Trophoblast cell (in vitro differentiated cells and primary cell): ENCODE data around the gene CCZ1.
"Not testable (repeated sequence)": the region's sequence is repeated elsewhere in the genome, so short reads cannot be mapped to it uniquely, and the experiment has no call there.

Source experiments
- DNase-seq, 2 donors: peaks; one replicate each; pipeline ENCODE4 v3.0.0-alpha.2; 2016
- H2AFZ ChIP-seq: 2 replicates; pipeline ENCODE4 v1.6.1; 2013; ENCODE audit warnings: low read length, moderate library complexity, mild to moderate bottlenecking; ENCODE audit not compliant: insufficient read depth, poor library complexity
- H2AK5ac ChIP-seq: 2 replicates; pipeline ENCODE4 v1.6.1; 2013; ENCODE audit warnings: mild to moderate bottlenecking, low read length
- H2BK120ac ChIP-seq: 2 replicates; pipeline ENCODE4 v1.6.1; 2013; ENCODE audit warnings: low read length, mild to moderate bottlenecking, moderate library complexity; ENCODE audit not compliant: insufficient read depth, poor library complexity
- H2BK12ac ChIP-seq: 2 replicates; pipeline ENCODE4 v1.6.1; 2013; ENCODE audit warnings: mild to moderate bottlenecking, low read length, moderate library complexity
- H2BK5ac ChIP-seq: 2 replicates; pipeline ENCODE4 v1.6.1; 2013; ENCODE audit warnings: low read length, low read depth, moderate library complexity, mild to moderate bottlenecking; ENCODE audit not compliant: poor library complexity
- H3K14ac ChIP-seq: 2 replicates; pipeline ENCODE4 v1.6.1; 2013; ENCODE audit warnings: mild to moderate bottlenecking, low read length
- H3K18ac ChIP-seq: 2 replicates; pipeline ENCODE4 v1.6.1; 2013; ENCODE audit warnings: mild to moderate bottlenecking, low read length
- H3K23ac ChIP-seq: 2 replicates; pipeline ENCODE4 v1.6.1; 2013; ENCODE audit warnings: low read length
- H3K27ac ChIP-seq: 2 replicates; pipeline ENCODE4 v1.5.1; 2013; ENCODE audit warnings: low read depth, mild to moderate bottlenecking, inconsistent platforms, low read length, moderate library complexity
- H3K27me3 ChIP-seq: 2 replicates; pipeline ENCODE4 v1.6.1; 2013; ENCODE audit warnings: inconsistent platforms, mild to moderate bottlenecking, low read length, moderate library complexity; ENCODE audit not compliant: insufficient read depth
- H3K36me3 ChIP-seq, 2 experiments: 1 replicate in 1 of 2; 2 replicates in 1 of 2; pipeline ENCODE4 v1.6.1; 2013; ENCODE audit warnings: low read length in 2 of 2, mild to moderate bottlenecking in 2 of 2, moderate library complexity in 1 of 2; ENCODE audit not compliant: insufficient read depth in 2 of 2, control insufficient read depth in 1 of 2
- H3K4ac ChIP-seq: 2 replicates; pipeline ENCODE4 v1.6.1; 2013; ENCODE audit warnings: low read depth, mild to moderate bottlenecking, low read length, moderate library complexity
- H3K4me1 ChIP-seq, 2 experiments: 1 replicate in 1 of 2; 2 replicates in 1 of 2; pipeline ENCODE4 v1.6.1; 2013; ENCODE audit warnings: low read length in 2 of 2, mild to moderate bottlenecking in 2 of 2, moderate library complexity in 1 of 2; ENCODE audit not compliant: insufficient read depth in 2 of 2, control insufficient read depth in 1 of 2
- H3K4me2 ChIP-seq: 2 replicates; pipeline ENCODE4 v1.6.1; 2013; ENCODE audit warnings: inconsistent platforms, mild to moderate bottlenecking, low read length, moderate library complexity
- H3K4me3 ChIP-seq: 2 replicates; pipeline ENCODE4 v1.5.1; 2013; ENCODE audit warnings: mild to moderate bottlenecking, low read depth, low read length, inconsistent platforms
- H3K79me1 ChIP-seq: one replicate; pipeline ENCODE4 v1.6.1; 2013; ENCODE audit warnings: low read length
- H3K79me2 ChIP-seq: 2 replicates; pipeline ENCODE4 v1.6.1; 2013; ENCODE audit warnings: low read length, mild to moderate bottlenecking; ENCODE audit not compliant: control insufficient read depth, insufficient read depth, poor library complexity
- H3K9ac ChIP-seq: 2 replicates; pipeline ENCODE4 v1.6.1; 2013; ENCODE audit warnings: mild to moderate bottlenecking, low read length
- H3K9me3 ChIP-seq: 2 replicates; pipeline ENCODE4 v1.6.1; 2013; ENCODE audit warnings: low read depth, mild to moderate bottlenecking, control low read depth, inconsistent platforms, low read length; ENCODE audit not compliant: insufficient read depth
- H4K12ac ChIP-seq: 2 replicates; pipeline ENCODE4 v1.6.1; 2013; ENCODE audit warnings: low read depth, mild to moderate bottlenecking, low read length, moderate library complexity
- H4K8ac ChIP-seq: 2 replicates; pipeline ENCODE4 v1.6.1; 2013; ENCODE audit warnings: low read depth, mild to moderate bottlenecking, low read length, moderate library complexity
- H4K91ac ChIP-seq: one replicate; pipeline ENCODE4 v1.6.1; 2013; ENCODE audit warnings: low read depth, mild to moderate bottlenecking, low read length, moderate library complexity
- WGBS: extraction: QIAGEN DNeasy Blood & Tissue Kit; methylation state at CpG from one replicate; pipeline ENCODE4 v1.1.7; 2013; ENCODE audit warnings: missing lambda C conversion rate; ENCODE audit not compliant: insufficient read length, insufficient coverage; ENCODE audit errors: extremely low coverage; 5-methylcytosine and 5-hydroxymethylcytosine counted together

Gene CCZ1

DNA sequence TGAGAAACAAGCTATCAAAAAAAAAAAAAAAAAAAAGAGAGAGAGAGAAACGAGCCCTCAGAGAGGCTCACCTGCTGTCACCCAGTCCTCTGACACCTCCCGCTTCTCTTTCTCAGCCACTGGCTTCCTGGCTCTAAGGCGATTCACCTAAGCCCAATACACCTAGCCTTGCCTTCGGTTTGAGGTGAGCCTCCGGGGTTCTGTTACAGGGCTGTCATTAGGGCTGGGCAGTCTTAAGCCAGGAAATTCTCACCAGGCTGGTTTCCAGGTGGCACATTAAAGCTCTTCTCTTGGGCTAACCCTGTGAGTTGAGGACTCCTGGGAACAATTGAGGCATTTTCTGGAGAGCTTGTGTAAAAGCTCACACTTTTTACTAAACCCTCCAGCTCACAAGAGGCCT, 10.5 kb upstream of the CCZ1 start:
- no CpG with 5 or more reads among the region's 5 CpGs for WGBS
- DNase-seq, H3K18ac ChIP-seq, H3K4ac ChIP-seq, H2BK120ac ChIP-seq, H3K4me2 ChIP-seq, H3K14ac ChIP-seq, H2AK5ac ChIP-seq, H3K4me3 ChIP-seq, H2AFZ ChIP-seq, H4K8ac ChIP-seq, H3K27me3 ChIP-seq, H2BK5ac ChIP-seq, H3K9me3 ChIP-seq, H4K12ac ChIP-seq, H3K4me1 ChIP-seq, H3K79me2 ChIP-seq, H3K27ac ChIP-seq, H3K23ac ChIP-seq, H3K79me1 ChIP-seq, H2BK12ac ChIP-seq, H3K9ac ChIP-seq, H4K91ac ChIP-seq, H3K36me3 ChIP-seq: not testable (repeated sequence)

DNA sequence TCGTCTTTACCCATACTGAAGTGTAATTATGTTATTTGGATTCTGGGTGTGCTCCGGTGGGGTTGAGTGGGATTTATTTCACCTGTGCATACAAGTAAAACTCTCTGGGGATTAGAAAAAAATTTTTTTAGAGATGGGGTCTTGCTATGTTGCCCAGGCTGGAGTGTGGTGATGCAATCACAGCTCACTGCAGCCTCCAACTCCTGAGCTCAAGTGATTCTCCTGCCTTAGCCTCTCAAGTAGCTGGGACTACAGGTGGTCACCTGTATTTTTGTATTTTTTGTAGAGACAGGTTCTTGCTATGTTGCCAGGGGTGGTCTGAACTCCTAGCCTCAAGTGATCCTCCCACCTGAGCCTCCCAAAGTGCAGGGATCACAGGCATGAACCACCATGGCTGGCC, 8.3 kb upstream of the CCZ1 start:
- H3K4ac ChIP-seq, H2AK5ac ChIP-seq, H3K79me2 ChIP-seq, H4K91ac ChIP-seq, H3K9ac ChIP-seq, H3K27ac ChIP-seq, H2BK12ac ChIP-seq, H2AFZ ChIP-seq, H3K18ac ChIP-seq, H3K79me1 ChIP-seq, H3K4me1 ChIP-seq, DNase-seq, H3K27me3 ChIP-seq, H3K4me2 ChIP-seq, H2BK120ac ChIP-seq, H3K36me3 ChIP-seq, H3K4me3 ChIP-seq, H4K12ac ChIP-seq, H3K9me3 ChIP-seq, H3K23ac ChIP-seq, H2BK5ac ChIP-seq, H3K14ac ChIP-seq, H4K8ac ChIP-seq: not testable (repeated sequence)
- WGBS: no CpG with 5 or more reads among the region's 2 CpGs

DNA sequence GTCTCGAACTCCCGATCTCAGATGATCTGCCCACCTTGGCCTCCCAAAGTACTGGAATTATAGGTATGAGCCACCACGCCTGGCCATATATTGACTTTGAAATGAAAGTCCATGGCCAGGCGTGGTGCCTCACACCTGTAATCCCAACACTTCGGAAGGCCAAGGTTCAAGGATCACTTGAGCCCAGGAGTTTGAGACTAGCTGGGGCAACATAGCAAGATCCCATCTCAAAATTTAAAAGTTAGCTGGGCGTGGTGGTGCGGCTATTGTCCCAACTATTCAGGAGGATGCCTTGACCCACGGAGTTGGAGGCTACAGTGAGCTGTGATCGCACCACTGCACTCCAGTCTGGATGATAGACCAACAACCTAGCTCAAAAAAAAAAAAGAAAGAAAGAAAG, 6.0 kb upstream of the CCZ1 start:
- Histone ChIP-seq H3K36me3 (no peaks in the 10 kb centered on the region), H3K79me2 (no peaks in the 10 kb centered on the region), H2AK5ac (no peak overlapping the region), H3K4me1 (no peaks in the 10 kb centered on the region), H3K27me3 (no peaks in the 10 kb centered on the region), H2BK5ac (no peak overlapping the region), H3K9me3 (no peaks in the 10 kb centered on the region), H4K91ac (no peak overlapping the region), H3K79me1 (no peaks in the 10 kb centered on the region), H3K4me2 (no peak overlapping the region), H4K12ac (no peak overlapping the region), H3K9ac (no peak overlapping the region), H3K4me3 (no peak overlapping the region), H3K14ac (no peak overlapping the region), H2AFZ (no peak overlapping the region), H2BK12ac (no peak overlapping the region), H4K8ac (no peak overlapping the region), H3K18ac (no peak overlapping the region), H3K27ac (no peak overlapping the region), H3K4ac (no peak overlapping the region), H2BK120ac (no peak overlapping the region), H3K23ac (no peak overlapping the region)
- no CpG with 5 or more reads among the region's 9 CpGs for WGBS
- no peak for DNase-seq

GRCh38 chr7:5897369-5897919, 1.1 kb upstream of the CCZ1 start:
- not testable (repeated sequence) for H3K23ac ChIP-seq, H3K27me3 ChIP-seq, H3K4me1 ChIP-seq, H3K27ac ChIP-seq, H3K4me2 ChIP-seq, H4K91ac ChIP-seq, H3K4ac ChIP-seq, H3K36me3 ChIP-seq, H2BK12ac ChIP-seq, H2AK5ac ChIP-seq, H3K9ac ChIP-seq, H3K9me3 ChIP-seq, H3K18ac ChIP-seq, DNase-seq, H4K8ac ChIP-seq, H3K14ac ChIP-seq, H2BK120ac ChIP-seq, H3K79me2 ChIP-seq, H2BK5ac ChIP-seq, H3K4me3 ChIP-seq, H3K79me1 ChIP-seq, H2AFZ ChIP-seq, H4K12ac ChIP-seq
- WGBS: no CpG with 5 or more reads among the region's 13 CpGs
